Activated CD8-positive, alpha-beta memory T cell treated with anti-CD3 and anti-CD28 coated beads, Interleukin-2, amount 50 U/mL, for 4 hours (primary cell): Measurements from ENCODE around the gene SV2C.
"Not testable (repeated sequence)": the region's sequence is repeated elsewhere in the genome, so short reads cannot be mapped to it uniquely, and the experiment has no call there.

Experiments used
- DNase-seq: peaks from one replicate; pipeline ENCODE4 v3.0.0-alpha.2; 2020

SV2C gene

GRCh38 chr5:76209297-76209696, 126.1 kb downstream of the SV2C start:
- DNase-seq = no peak

- no peak for DNase-seq
Observed at GRCh38 chr5:76210946-76211345, 127.8 kb downstream of the SV2C start.

- no peak for DNase-seq
Observed at GRCh38 chr5:76213858-76214257, 130.7 kb downstream of the SV2C start.

GRCh38 chr5:76216748-76217147, 133.6 kb downstream of the SV2C start:
- DNase-seq = no peak

- DNase-seq = no peak
Observed at GRCh38 chr5:76219636-76220035, 136.5 kb downstream of the SV2C start.

- DNase-seq = no peak
Observed at GRCh38 chr5:76221311-76221710, 138.1 kb downstream of the SV2C start.

GRCh38 chr5:76222318-76222717, 139.1 kb downstream of the SV2C start:
- DNase-seq = no peak

- DNase-seq = no peak
Observed at GRCh38 chr5:76223696-76224095, 140.5 kb downstream of the SV2C start.

- no peak for DNase-seq
Observed at GRCh38 chr5:76224898-76225297, 141.7 kb downstream of the SV2C start.

- DNase-seq = no peak
Observed at GRCh38 chr5:76225336-76225735, 142.2 kb downstream of the SV2C start.

GRCh38 chr5:76229900-76230299, 146.7 kb downstream of the SV2C start:
- DNase-seq = no peak

GRCh38 chr5:76230711-76231285, 147.6 kb downstream of the SV2C start:
- DNase-seq = no peak

- DNase-seq = no peak
Observed at GRCh38 chr5:76234665-76235064, 151.5 kb downstream of the SV2C start.

GRCh38 chr5:76236684-76237083, 153.5 kb downstream of the SV2C start:
- DNase-seq = no peak

- DNase-seq = no peak
Observed at GRCh38 chr5:76240336-76240735, 157.2 kb downstream of the SV2C start.

GRCh38 chr5:76242155-76242554, 159.0 kb downstream of the SV2C start:
- DNase-seq = not testable (repeated sequence)

GRCh38 chr5:76245590-76245989, 162.4 kb downstream of the SV2C start:
- DNase-seq = no peak

- no peak for DNase-seq
Observed at GRCh38 chr5:76249621-76250020, 166.4 kb downstream of the SV2C start.

- DNase-seq = no peak
Observed at GRCh38 chr5:76250463-76250862, 167.3 kb downstream of the SV2C start.

GRCh38 chr5:76251656-76252055, 168.5 kb downstream of the SV2C start:
- DNase-seq = no peak

GRCh38 chr5:76252437-76252836, 169.3 kb downstream of the SV2C start:
- DNase-seq = no peak

GRCh38 chr5:76256116-76256889, 173.1 kb downstream of the SV2C start:
- peak; percentile 54 for DNase-seq

GRCh38 chr5:76257225-76257833, 174.1 kb downstream of the SV2C start:
- DNase-seq = no peak

- DNase-seq = no peak
Observed at GRCh38 chr5:76257897-76258296, 174.7 kb downstream of the SV2C start.
